GM18507 (cell line): Measurements from ENCODE around the gene BTNL2.
"Not testable (repeated sequence)": the region's sequence is repeated elsewhere in the genome, so short reads cannot be mapped to it uniquely, and the experiment has no call there.

Experiments
- DNase-seq: peaks from one replicate; pipeline ENCODE4 v3.0.0; 2011; ENCODE audit warnings: low read depth; ENCODE audit not compliant: insufficient read length; ENCODE audit errors: extremely low spot score
- FAIRE-seq: peaks from 2 replicates; lab custom pipeline; 2011; peaks lifted over from hg19 to GRCh38; lab: Jason Lieb, UNC

The BTNL2 gene

DNA sequence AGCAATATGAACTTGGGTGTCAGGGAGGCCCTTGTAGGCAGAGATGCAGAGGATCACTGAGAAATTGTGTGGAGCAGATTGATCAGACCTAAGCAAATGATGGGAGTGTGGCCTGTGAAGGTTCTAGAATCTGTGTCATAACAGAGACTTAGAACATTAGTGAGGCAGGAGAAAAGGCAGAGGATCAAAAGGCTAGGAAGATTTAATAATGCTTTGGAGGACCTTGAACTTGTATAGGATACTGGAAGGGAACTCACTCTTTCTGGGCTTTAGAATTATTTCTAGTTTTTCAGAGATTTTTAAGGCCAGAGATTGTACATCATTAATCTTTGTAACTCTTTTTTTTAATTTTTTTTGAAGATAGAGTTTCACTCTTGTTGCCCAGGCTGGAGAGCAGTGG, 35.2 kb downstream of the BTNL2 start, which contains the start of gene TSBP1:
Gene TSBP1, minus strand, starts transcription at position 101 of the 400 bp plus-strand sequence. CDS start 197 bp downstream, outside the sequence.
- FAIRE-seq, result no peak
- no peak for DNase-seq

DNA sequence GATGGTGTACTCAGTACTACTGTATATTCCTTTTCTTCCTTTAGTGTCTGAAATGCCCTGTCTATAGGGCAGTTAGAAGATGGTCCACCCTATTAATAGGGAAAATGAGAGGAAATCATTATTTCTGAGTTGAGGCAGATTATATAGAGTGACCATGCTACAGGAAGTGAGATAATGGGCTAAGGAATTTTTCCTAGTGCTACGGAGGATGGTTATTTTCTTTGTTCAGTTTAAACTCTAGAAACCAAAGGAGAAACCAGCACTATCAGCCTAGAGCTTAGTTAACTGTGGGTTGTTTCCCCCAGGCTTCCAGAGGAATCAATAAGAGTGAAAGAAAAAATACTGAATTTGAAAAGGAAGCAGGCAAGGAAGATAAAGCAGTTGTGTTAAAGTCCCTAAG, 35.8 kb downstream of the BTNL2 start:
- no peak for DNase-seq
- FAIRE-seq, result no peak

DNA sequence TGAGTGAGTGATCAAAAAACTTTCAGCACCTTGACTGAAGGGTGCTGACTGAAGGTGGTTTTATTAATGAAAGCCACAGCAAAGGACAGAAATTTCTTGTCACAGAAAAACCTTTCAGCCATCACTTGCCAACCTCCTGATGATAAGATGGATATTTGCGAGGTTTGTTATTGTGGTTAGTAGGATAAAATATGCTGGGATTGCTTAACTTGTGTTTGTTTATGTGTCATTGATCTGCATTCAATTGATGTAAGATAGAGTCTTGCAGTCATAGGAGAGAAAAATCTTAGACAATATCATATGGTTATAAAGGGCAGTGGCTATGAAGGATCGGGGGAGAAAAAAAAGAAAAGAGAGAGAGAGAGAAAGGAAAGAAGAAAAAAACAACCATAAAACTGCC, 36.5 kb downstream of the BTNL2 start:
- FAIRE-seq (no peak), DNase-seq (no peak)

DNA sequence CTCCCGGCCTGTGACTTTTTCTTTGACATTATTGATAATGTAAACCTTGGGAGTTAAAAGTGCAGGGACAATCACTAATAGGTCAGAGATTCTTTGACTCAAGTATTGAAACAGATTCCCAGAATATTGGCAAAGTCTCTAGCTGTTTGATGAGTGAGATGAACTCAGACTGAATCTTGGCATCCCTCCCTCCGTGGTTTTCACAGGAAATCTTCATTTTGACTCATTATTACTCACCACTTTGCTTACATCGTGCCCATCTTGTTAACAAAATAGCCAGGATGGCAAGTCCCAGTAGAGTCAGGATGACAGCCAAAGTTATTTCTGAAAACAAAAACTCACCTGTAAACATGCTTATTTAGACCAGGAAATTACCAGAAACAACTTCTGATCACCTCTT, 37.3 kb downstream of the BTNL2 start:
- FAIRE-seq (peak; percentile 24), DNase-seq (no peak)

DNA sequence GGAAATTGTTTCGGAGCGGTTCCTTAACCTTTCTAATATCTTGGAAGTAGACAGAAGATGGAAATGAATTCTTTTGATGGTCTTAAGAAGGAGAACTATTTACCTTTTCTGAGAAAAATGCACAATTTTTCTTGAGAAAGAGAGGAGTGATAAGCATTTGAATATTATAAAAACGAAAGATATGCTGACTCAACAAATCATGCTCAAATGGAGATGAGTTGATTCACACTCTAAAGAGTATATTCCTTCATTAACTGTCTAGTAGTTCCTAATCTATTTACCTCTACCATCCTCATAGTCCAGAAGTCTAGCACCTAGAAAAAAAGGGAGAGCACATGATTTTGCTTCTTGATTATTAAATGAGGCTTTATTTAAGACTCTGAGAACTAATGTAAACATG, 39.3 kb downstream of the BTNL2 start:
- DNase-seq (no peak), FAIRE-seq (no peak)

DNA sequence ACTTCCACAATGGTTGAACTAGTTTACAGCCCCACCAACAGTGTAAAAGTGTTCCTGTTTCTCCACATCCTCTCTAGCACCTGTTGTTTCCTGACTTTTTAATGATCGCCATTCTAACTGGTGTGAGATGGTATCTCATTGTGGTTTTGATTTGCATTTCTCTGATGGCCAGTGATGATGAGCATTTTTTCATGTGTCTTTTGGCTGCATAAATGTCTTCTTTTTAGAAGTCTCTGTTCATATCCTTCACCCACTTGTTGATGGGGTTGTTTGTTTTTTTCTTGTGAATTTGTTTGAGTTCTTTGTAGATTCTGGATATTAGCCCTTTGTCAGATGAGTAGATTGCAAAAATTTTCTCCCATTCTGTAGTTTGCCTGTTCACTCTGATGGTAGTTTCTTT, 47.8 kb downstream of the BTNL2 start:
- not testable (repeated sequence) for FAIRE-seq, DNase-seq

DNA sequence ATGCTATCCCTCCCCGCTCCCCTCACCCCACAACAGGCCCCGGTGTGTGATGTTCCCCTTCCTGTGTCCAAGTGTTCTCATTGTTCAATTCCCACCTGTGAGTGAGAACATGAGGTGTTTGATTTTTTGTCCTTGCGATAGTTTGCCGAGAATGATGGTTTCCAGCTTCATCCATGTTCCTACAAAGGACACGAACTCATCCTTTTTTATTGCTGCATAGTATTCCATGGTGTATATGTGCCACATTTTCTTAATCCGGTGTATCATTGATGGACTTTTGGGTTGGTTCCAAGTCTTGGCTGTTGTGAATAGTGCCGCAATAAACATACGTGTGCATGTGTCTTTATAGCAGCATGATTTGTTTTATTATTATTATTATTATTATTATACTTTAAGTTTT, 48.4 kb downstream of the BTNL2 start:
- FAIRE-seq, DNase-seq: not testable (repeated sequence)

DNA sequence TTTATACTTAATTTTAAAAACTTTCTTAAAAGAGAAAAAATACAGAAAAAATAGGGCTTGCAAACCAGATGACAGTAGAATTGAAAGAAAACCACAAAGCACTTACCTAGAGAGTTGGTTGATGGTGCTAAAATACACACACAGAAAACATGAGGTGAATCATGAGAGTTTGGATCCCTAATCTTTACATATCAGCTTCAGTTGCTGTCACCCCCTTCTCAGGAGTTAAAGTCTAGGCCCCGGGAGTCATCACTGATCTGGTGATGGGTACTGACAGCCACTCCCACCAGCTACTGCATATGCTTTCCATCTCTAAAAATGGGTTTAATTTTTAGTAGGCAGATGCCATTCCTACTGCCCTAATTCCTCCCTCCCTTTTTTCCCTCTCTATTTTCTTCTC, 52.0 kb downstream of the BTNL2 start:
- FAIRE-seq, result no peak
- DNase-seq, result no peak

DNA sequence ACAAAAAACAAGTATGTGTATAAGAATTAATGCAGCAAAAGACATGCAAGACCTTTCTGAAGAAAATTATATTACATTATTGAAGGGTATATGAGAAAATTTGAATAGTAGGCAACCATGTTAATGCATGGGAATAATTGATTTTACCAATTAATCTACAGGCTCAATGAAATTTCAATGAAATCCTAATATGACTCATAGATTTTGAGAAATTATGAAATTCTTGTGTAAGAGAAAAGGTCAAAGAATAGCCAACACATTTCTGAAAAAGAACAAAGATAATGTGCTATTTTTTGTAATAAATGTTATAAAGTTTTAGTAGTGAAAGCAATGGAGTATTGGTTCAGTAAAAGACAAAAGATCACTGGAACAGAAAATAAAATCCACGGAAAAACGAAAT, 53.6 kb downstream of the BTNL2 start:
- FAIRE-seq, result no peak

More for the DNA sequence above, 53.6 kb downstream of the BTNL2 start:
- DNase-seq, result no peak
